ENCODE measurements around the gene PPP2R5A.

Gene PPP2R5A

GRCh38 chr1:212284744-212285684 is at the start of gene PPP2R5A:
Gene PPP2R5A, plus strand, starts transcription at chr1:212285410. Its CDS starts 701 bp downstream, at chr1:212286111.
- peak; percentile 99 for DNase-seq (ENCODE audit: low read depth, low spot score)

DNA sequence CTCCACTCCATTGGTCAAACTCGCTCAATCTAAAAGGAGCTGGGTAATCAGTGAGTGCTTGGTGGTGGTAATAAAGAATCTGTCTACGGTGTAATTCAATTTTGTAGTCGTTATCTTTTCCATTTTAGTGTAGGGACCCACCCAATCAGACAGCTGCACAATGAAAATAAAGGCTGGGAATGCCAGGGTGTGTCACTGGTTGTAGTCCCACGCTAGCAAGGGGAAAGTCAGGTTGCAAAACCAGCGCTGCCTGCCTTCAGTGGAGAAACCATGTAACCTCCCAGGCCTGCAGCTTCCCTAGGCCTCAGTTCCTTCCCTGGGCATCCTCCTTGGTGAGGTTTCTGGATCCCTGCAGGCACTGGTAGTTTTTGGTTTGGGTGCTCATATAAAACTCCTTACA is 49.4 kb upstream of the PPP2R5A start:
- DNase-seq (ENCODE audit: low read depth, low spot score): no peak

GRCh38 chr1:212236664-212237220 is 48.5 kb upstream of the PPP2R5A start:
- DNase-seq (ENCODE audit: low read depth, low spot score): no peak

DNA sequence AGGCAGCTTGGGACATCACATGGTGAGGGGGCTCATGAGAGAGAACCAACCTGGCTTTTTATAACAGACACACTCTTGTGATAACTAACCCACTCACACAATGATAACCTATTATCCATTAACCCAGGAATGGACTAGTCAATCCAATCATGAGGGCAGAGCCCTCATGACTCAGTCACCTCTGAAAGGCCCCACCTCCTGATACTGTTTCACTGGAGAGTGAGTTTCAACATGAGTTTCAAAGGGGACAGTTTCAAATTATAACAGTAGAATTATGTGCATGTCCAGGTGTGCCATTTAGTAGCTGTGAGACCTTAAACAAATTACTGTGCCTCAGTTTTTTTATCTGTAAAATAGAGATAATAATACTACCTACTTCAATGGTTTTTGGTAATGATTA is 47.6 kb upstream of the PPP2R5A start:
- no peak for DNase-seq (ENCODE audit: low read depth, low spot score)

GRCh38 chr1:212238552-212238951 is 46.7 kb upstream of the PPP2R5A start:
- DNase-seq (ENCODE audit: low read depth, low spot score): no peak

DNA sequence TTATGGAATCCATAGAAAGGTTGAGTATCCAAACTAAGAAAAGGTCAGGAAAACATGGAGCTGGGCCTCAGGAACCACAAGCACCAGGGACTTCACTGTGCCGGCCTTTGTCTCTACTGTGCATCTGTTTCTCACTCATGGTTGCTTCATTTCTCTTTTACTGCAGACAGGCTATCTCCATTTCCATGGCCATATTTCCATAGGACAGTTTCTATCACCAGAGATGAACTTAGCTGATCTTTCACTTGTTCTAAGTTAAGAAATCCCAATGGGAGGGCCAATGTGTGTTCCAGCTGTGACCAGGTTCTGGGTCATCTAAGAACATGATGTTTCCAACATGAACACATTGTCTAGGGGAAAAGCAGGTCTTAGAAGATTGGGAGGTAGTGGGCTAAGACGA is 43.7 kb upstream of the PPP2R5A start:
- no peak for DNase-seq (ENCODE audit: low read depth, low spot score)

DNA sequence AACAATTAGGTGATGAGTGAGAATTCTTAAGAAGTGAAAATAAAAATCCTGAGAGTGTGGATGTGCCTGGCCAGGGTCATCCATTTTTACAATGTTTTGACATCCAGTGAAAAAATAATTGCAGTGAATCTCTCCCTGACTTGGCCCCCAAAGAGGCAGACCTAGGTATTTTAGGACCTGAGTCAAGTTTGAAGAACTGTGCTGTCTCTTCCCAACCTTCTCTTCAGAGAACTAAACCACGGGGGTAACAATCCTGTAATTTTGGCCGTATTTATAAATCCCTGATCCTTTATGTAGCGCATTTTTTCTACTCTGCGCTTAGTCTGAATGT is 43.3 kb upstream of the PPP2R5A start:
- no peak for DNase-seq (ENCODE audit: low read depth, low spot score)

GRCh38 chr1:212242288-212242984 is 42.8 kb upstream of the PPP2R5A start:
- no peak for DNase-seq (ENCODE audit: low read depth, low spot score)

DNA sequence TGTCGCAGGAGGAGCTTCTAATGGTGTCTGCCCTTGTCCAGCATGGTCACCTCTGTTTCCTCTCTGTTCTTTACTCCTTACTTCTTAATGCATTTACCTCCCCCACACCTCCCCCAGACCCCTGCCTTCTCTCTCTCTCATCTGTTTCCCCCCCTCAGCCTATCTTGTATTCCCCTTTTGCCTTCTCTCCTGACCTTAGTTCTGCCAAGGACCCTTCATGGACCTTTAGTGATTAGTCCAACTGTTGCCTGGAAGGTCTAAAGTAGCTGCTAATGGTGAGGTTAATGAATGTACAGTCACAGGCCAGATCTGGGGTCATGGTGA is 42.3 kb upstream of the PPP2R5A start:
- no peak for DNase-seq (ENCODE audit: low read depth, low spot score)

DNA sequence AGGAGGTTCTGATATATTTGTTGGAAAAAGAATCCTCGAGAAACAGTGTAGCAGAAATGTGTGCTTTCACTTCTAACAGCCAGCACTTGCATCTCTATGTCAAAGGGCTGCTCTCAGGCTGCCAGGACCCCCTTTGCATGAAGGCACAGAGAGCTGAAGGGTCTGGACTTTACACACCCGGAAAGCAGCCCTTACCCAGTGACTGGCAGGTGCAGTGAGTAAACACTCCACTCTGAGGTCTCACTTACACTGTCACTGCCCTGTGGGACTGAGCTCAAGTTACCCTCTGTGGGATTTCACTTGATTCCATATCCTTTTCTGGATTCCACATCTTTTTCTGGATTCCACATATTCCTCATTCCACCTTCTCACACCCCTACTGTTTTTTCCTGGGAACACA is 40.8 kb upstream of the PPP2R5A start:
- no peak for DNase-seq (ENCODE audit: low read depth, low spot score)

DNA sequence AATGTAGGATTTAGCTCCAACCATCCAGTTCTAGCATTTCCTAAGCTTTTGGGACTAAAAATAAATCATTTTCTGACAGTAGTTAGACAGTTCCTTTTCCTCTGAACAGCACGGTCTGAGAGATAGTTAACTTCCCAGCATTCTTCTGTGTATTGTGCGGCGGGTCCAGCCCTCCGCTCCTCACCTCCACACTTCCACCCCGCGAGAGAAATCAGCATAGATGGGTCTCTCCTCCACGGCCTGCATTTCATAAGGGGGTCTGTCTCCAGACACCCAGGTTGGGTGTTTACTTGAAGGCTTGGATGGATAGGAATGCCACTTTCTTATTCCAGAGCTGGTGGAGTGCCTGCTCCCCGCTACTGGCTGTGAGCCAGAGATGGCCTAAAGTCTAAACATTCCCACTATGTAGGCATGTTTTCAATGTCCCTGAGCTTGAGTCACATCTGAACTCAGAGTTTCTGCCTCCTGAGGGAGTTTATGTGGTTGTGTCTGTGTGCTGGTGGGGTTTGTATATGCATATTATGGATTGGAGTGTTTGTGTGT is 38.0 kb upstream of the PPP2R5A start:
- peak; percentile 47 for DNase-seq (ENCODE audit: low read depth, low spot score)

GRCh38 chr1:212247988-212248387 is 37.2 kb upstream of the PPP2R5A start:
- DNase-seq (ENCODE audit: low read depth, low spot score): no peak

- no peak for DNase-seq (ENCODE audit: low read depth, low spot score)
Observed at GRCh38 chr1:212254853-212255363, 30.3 kb upstream of the PPP2R5A start.

GRCh38 chr1:212255705-212256307 is 29.4 kb upstream of the PPP2R5A start:
- no peak for DNase-seq (ENCODE audit: low read depth, low spot score)

- no peak for DNase-seq (ENCODE audit: low read depth, low spot score)
Observed at GRCh38 chr1:212256369-212256768, 28.8 kb upstream of the PPP2R5A start.

DNA sequence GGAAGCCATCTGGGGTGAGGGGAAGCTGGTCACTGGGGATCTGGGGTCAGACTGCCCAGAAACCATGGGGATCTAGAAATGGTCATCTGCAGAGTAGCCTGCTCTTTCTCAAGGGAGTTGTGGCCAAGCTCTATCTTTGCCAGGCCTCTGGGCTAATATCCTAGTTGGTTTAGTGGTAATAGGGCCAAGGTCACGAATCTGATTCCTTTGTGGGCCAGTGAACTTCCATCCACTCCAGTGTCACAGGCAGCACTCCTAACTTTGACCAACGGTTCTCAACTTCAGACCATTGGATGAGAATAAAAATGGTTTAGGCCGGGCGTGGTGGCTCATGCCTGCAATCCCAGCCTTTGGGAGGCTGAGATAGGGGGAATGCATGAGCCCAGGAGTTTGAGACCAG is 28.1 kb upstream of the PPP2R5A start:
- DNase-seq (ENCODE audit: low read depth, low spot score): no peak

DNA sequence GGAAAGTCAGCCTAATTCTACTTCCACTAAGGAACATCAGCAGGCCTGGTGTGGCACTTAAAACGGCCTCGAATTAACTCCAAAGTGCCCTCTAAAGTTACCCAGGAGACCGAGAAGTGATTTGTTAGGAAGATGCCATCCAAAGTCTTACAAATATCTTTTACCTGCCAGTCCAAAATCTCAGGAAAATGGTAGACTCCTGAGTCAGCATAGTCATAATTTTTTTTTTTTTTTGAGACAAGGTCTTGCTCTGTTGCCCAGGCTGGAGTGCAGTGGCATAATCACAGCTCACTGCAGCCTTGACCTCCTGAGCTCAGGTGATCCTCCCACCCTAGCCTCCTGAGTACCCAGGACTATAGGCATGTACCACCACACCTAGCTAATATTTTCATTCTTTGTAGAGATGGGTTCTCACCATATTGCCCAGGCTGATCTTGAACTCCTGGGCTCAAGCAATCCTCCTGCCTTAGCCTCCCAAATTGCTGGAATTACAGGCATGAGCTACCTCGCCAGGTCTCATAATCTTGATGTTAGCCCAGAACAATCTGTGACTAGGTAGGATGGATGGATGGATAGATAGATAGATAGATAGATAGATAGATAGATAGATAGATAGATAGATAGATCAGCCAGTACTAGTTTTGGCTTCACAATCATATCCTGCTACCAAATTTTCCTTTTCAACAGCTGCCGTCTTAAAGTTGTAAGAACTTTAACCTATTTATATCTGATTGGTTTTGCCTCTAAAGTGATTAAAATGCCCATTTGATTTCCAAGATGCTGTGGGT is 25.3 kb upstream of the PPP2R5A start:
- DNase-seq (ENCODE audit: low read depth, low spot score): no peak

GRCh38 chr1:212260557-212261355 is 24.5 kb upstream of the PPP2R5A start:
- no peak for DNase-seq (ENCODE audit: low read depth, low spot score)

- DNase-seq (ENCODE audit: low read depth, low spot score): no peak
Observed at GRCh38 chr1:212261361-212261929, 23.8 kb upstream of the PPP2R5A start.

GRCh38 chr1:212267017-212267416 is 18.2 kb upstream of the PPP2R5A start:
- DNase-seq (ENCODE audit: low read depth, low spot score): no peak

All from smooth muscle cell of the brain vasculature (primary cell).